ENCODE data around the gene HTT-AS.

GRCh38 chr4:3021127-3021526 lies 53.2 kb downstream of the HTT-AS start:
- no peak for TF ChIP-seq CTCF (IDR thresholded peaks at IDR 0.05)
- TF ChIP-seq POLR2A (IDR thresholded peaks at IDR 0.05) = no peak

Measured in tibial nerve (tissue), 3 donors.